Sigmoid colon (tissue), 3 donors: ENCODE measurements around the gene PCSK5.

Source experiments
- POLR2A ChIP-seq, 2 donors: fragments of 450-650 bp; IDR thresholded peaks; one replicate each; pipeline ENCODE4 v1.6.1; 2016; ENCODE audit warnings: antibody characterized with exemption in 2 of 2, mild to moderate bottlenecking in 2 of 2, moderate library complexity in 2 of 2
- TF ChIP-seq, protein P1 (sequence below), 4 experiments: fragments of 450-650 bp in 3 of 4; fragments of 200-600 bp in 1 of 4; IDR thresholded peaks; one replicate each; pipeline ENCODE4 v1.5.1; 2016 to 2019; ENCODE audit warnings: antibody characterized with exemption in 4 of 4, mild to moderate bottlenecking in 3 of 4, moderate library complexity in 2 of 4

DNA sequence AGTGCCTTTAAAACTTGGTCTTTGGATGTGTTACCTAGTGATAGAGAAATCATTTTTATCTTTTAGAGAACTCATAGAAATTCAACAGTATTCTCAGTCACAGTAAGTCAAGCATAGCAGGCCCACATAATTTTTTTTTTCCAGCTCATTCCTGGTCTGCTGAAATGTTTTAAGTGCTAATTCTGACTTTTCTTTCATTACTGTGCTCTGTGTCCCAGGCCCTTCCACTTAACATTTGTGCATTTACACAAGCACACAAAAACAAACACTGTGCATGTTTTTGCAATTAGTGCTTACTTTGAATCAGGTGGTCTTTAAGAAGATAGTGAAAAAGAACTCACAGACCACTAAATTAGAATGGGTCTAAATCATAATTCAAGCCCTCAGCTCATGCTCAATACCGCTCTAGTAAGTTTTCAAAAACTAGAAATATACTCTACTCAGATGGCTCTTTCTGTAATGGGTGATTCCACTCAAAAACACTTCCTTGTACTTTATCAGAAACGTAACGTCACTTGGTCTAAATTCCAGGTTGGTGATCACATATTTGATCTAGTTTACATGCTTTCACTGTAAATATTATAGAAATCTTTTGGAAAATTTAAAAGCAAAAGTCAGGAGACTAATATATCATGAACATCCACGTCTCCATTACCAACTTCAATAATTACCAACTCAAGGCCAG lies 107.8 kb downstream of the PCSK5 start:
- TF ChIP-seq, protein P1, sequence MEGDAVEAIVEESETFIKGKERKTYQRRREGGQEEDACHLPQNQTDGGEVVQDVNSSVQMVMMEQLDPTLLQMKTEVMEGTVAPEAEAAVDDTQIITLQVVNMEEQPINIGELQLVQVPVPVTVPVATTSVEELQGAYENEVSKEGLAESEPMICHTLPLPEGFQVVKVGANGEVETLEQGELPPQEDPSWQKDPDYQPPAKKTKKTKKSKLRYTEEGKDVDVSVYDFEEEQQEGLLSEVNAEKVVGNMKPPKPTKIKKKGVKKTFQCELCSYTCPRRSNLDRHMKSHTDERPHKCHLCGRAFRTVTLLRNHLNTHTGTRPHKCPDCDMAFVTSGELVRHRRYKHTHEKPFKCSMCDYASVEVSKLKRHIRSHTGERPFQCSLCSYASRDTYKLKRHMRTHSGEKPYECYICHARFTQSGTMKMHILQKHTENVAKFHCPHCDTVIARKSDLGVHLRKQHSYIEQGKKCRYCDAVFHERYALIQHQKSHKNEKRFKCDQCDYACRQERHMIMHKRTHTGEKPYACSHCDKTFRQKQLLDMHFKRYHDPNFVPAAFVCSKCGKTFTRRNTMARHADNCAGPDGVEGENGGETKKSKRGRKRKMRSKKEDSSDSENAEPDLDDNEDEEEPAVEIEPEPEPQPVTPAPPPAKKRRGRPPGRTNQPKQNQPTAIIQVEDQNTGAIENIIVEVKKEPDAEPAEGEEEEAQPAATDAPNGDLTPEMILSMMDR (IDR thresholded peaks at IDR 0.05): no peak
- TF ChIP-seq POLR2A (IDR thresholded peaks at IDR 0.05): no peak
